Common myeloid progenitor, CD34-positive (primary cell): ENCODE data around the gene SULT4A1.

Source experiments
- CTCF ChIA-PET: fragments of 350-600 bp; sonication (Branson Sonifier 250); formaldehyde crosslinking; loops from one replicate; lab custom pipeline; 2021; ENCODE audit warnings: antibody characterized with exemption; lab: Charles Lee
- POLR2A ChIA-PET: fragments of 350-600 bp; sonication (Branson Sonifier 250); formaldehyde crosslinking; loops from one replicate; lab custom pipeline; 2021; ENCODE audit warnings: antibody characterized with exemption; lab: Charles Lee
- DNase-seq, 3 donors: peaks; one replicate each; pipeline versions ENCODE4 v3.0.0 to v3.0.0-alpha.2; 2013
- H3K27ac ChIP-seq, 2 experiments: 1 replicate in 1 of 2; 2 replicates in 1 of 2; pipeline ENCODE4 v1.7.0; 2013; ENCODE audit warnings: inconsistent platforms in 2 of 2, low read length in 2 of 2, mild to moderate bottlenecking in 2 of 2, low read depth in 1 of 2, moderate library complexity in 1 of 2; ENCODE audit not compliant: severe bottlenecking in 2 of 2, insufficient read depth in 1 of 2, poor library complexity in 1 of 2
- H3K27me3 ChIP-seq, 5 experiments: replicated peaks in 2 of 5; 1 replicate in 3 of 5; 2 replicates in 2 of 5; pipeline versions ENCODE4 v1.6.1 to v1.7.0; 2013; ENCODE audit warnings: low read length in 4 of 5, mild to moderate bottlenecking in 2 of 5, moderate library complexity in 2 of 5, inconsistent platforms in 1 of 5; ENCODE audit not compliant: insufficient read depth in 5 of 5, control insufficient read depth in 4 of 5
- H3K36me3 ChIP-seq, 4 experiments: 1 replicate in 2 of 4; 2 replicates in 2 of 4; pipeline versions ENCODE4 v1.6.1 to v1.7.0; 2013; ENCODE audit warnings: low read length in 3 of 4, control low read depth in 1 of 4, mild to moderate bottlenecking in 1 of 4; ENCODE audit not compliant: control insufficient read depth in 4 of 4, insufficient read depth in 4 of 4
- H3K4me1 ChIP-seq, 4 experiments: 1 replicate in 3 of 4; 2 replicates in 1 of 4; pipeline versions ENCODE4 v1.6.1 to v1.7.1; 2013; ENCODE audit warnings: low read length in 3 of 4, mild to moderate bottlenecking in 3 of 4, control low read depth in 1 of 4, inconsistent platforms in 1 of 4, moderate library complexity in 1 of 4; ENCODE audit not compliant: control insufficient read depth in 4 of 4, insufficient read depth in 4 of 4; ENCODE audit errors: control extremely low read depth in 1 of 4
- H3K4me3 ChIP-seq, 7 experiments: 1 replicate in 4 of 7; 2 replicates in 3 of 7; pipeline versions ENCODE4 v1.5.1 to v1.7.0; 2013; ENCODE audit warnings: mild to moderate bottlenecking in 7 of 7, low read length in 6 of 7, moderate library complexity in 6 of 7, inconsistent platforms in 2 of 7, low read depth in 2 of 7, control low read depth in 1 of 7; ENCODE audit not compliant: insufficient read depth in 4 of 7, control insufficient read depth in 1 of 7; ENCODE audit errors: extremely low read depth in 1 of 7
- H3K9me3 ChIP-seq, 5 experiments: 1 replicate in 4 of 5; 2 replicates in 1 of 5; pipeline versions ENCODE4 v1.6.1 to v1.7.1; 2013; ENCODE audit warnings: low read length in 4 of 5, mild to moderate bottlenecking in 2 of 5, inconsistent platforms in 1 of 5, low read depth in 1 of 5, moderate library complexity in 1 of 5; ENCODE audit not compliant: control insufficient read depth in 4 of 5, insufficient read depth in 2 of 5; ENCODE audit errors: control extremely low read depth in 1 of 5
- WGBS: methylation state at CpG from one replicate; pipeline ENCODE4 v1.1.5; 2013; ENCODE audit not compliant: insufficient coverage; 5-methylcytosine and 5-hydroxymethylcytosine counted together

SULT4A1 gene

GRCh38 chr22:43888740-43889139, 26.4 kb upstream of the SULT4A1 start:
- Histone ChIP-seq H3K9me3 (no peaks in the 10 kb centered on the region), H3K4me1 (peaks cover 0 to 8% (median 4%) of the 10 kb centered on the region in 4 experiments), H3K27ac (no peak overlapping the region), H3K36me3 (no peaks in the 10 kb centered on the region), H3K27me3 (peaks cover 0 to 63% (median 22%) of the 10 kb centered on the region in 5 experiments), H3K4me3 (no peak overlapping the region)
- 98% methylated on average over 3 of the region's 4 CpGs for WGBS
- CTCF ChIA-PET: no interaction called here
- DNase-seq: no peak
- POLR2A ChIA-PET: no interaction called here

- Histone ChIP-seq H3K9me3 (no peaks in the 10 kb centered on the region), H3K27ac (no peak overlapping the region), H3K36me3 (no peaks in the 10 kb centered on the region), H3K4me1 (peaks cover 0 to 8% (median 4%) of the 10 kb centered on the region in 4 experiments), H3K27me3 (peaks cover 0 to 50% (median 20%) of the 10 kb centered on the region in 5 experiments), H3K4me3 (no peak overlapping the region)
- ChIA-PET CTCF (interaction anchor here (4.0 kb wide), 1 partner anchor 58 kb away, joined by 21 read pairs; no protein-coding TSS in a partner anchor), POLR2A (no interaction called here)
- WGBS: 87% methylated on average over 4 of the region's 4 CpGs
- DNase-seq: no peak
These were observed 25.1 kb upstream of the SULT4A1 start for GRCh38 chr22:43887391-43887790.

- WGBS: 90% methylated on average over 8 of the region's 8 CpGs
- ChIA-PET POLR2A (no interaction called here), CTCF (interaction anchor here (0.7 to 4.0 kb wide), 3 partner anchors 12 to 59 kb away, joined by 4 to 21 read pairs (median 4); no protein-coding TSS in a partner anchor)
- Histone ChIP-seq H3K36me3 (no peaks in the 10 kb centered on the region), H3K27me3 (peaks cover 0 to 39% (median 15%) of the 10 kb centered on the region in 5 experiments), H3K4me1 (peaks cover 0 to 2% (median 0%) of the 10 kb centered on the region in 4 experiments), H3K27ac (no peak overlapping the region), H3K4me3 (no peak overlapping the region), H3K9me3 (no peaks in the 10 kb centered on the region)
- DNase-seq: no peak
These were observed 23.9 kb upstream of the SULT4A1 start for GRCh38 chr22:43886231-43886630.

GRCh38 chr22:43885786-43886185, 23.5 kb upstream of the SULT4A1 start:
- CTCF ChIA-PET: interaction anchor here (1.3 to 4.0 kb wide), 4 partner anchors 12 to 60 kb away, joined by 4 to 21 read pairs (median 6); no protein-coding TSS in a partner anchor
- peaks cover 0 to 34% (median 11%) of the 10 kb centered on the region in 5 experiments for H3K27me3 ChIP-seq
- H3K4me3 ChIP-seq: no peak overlapping the region
- no peaks in the 10 kb centered on the region for H3K9me3 ChIP-seq
- DNase-seq: no peak
- no peaks in the 10 kb centered on the region for H3K36me3 ChIP-seq
- H3K4me1 ChIP-seq: no peaks in the 10 kb centered on the region
- POLR2A ChIA-PET: no interaction called here
- 95% methylated on average over 3 of the region's 6 CpGs for WGBS
- H3K27ac ChIP-seq: no peak overlapping the region

GRCh38 chr22:43885319-43885671, 23.0 kb upstream of the SULT4A1 start:
- peaks cover 0 to 29% (median 6%) of the 10 kb centered on the region in 5 experiments for H3K27me3 ChIP-seq
- no peak for DNase-seq
- ChIA-PET CTCF (interaction anchor here (1.1 to 4.0 kb wide), 7 partner anchors 13 to 498 kb away, joined by 3 to 21 read pairs (median 4); no protein-coding TSS in a partner anchor), POLR2A (no interaction called here)
- no peaks in the 10 kb centered on the region for H3K4me1 ChIP-seq
- no peak overlapping the region for H3K27ac ChIP-seq
- WGBS: 63% methylated on average over 7 of the region's 7 CpGs
- H3K4me3 ChIP-seq: no peak overlapping the region
- H3K9me3 ChIP-seq: no peaks in the 10 kb centered on the region
- H3K36me3 ChIP-seq: no peaks in the 10 kb centered on the region

- Histone ChIP-seq H3K4me1 (no peaks in the 10 kb centered on the region), H3K4me3 (no peak overlapping the region), H3K36me3 (no peaks in the 10 kb centered on the region), H3K27ac (no peak overlapping the region), H3K27me3 (peaks cover 0 to 24% (median 6%) of the 10 kb centered on the region in 5 experiments), H3K9me3 (no peaks in the 10 kb centered on the region)
- POLR2A ChIA-PET: no interaction called here
- WGBS: 24% methylated on average over 16 of the region's 18 CpGs
- peak; percentile 36 to 56 (median 48) for DNase-seq
- CTCF ChIA-PET: interaction anchor here (1.1 to 4.0 kb wide), 7 partner anchors 13 to 497 kb away, joined by 3 to 21 read pairs (median 4); no protein-coding TSS in a partner anchor
These were observed 22.4 kb upstream of the SULT4A1 start for GRCh38 chr22:43884600-43885318.
